NCI-H345 treated with DMSO at 0.1 percent for 48 hours (cell line): ENCODE measurements around the gene IZUMO4.

Source experiments
- DNase-seq: peaks from one replicate; lab custom pipeline; 2025; ENCODE audit not compliant: unreplicated experiment; lab: John Stamatoyannopoulos, UW

The IZUMO4 gene, protein sequence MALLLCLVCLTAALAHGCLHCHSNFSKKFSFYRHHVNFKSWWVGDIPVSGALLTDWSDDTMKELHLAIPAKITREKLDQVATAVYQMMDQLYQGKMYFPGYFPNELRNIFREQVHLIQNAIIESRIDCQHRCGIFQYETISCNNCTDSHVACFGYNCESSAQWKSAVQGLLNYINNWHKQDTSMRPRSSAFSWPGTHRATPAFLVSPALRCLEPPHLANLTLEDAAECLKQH

DNA sequence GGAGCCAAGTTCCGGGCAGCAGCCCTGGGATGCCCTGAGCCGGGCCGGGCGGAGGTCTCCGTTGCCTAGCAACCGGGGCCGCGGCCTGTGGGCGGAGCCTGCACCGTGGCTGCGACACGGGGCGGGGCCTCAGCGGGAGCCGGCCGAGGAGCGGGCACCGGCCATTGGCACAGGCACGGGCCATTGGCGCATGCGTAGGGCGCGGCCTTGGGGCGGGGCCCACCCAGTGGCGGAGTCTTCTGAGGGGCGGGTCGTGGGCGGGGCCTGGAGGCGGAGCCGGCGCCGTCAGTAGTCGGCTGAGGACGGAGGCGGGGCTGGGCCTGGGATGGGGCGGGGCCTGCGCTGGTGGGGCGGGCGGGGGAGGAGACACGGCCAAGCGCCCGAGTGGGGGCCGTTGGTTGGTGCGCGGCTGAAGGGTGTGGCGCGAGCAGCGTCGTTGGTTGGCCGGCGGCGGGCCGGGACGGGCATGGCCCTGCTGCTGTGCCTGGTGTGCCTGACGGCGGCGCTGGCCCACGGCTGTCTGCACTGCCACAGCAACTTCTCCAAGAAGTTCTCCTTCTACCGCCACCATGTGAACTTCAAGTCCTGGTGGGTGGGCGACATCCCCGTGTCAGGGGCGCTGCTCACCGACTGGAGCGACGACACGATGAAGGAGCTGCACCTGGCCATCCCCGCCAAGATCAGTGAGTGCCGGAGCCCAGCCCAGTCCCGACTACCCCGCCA lies at the start of gene IZUMO4:
TSS of gene IZUMO4 (plus strand) at position 436 of the 723 bp plus-strand sequence. CDS start at position 467, 31 bp downstream.
- peak; percentile 99 for DNase-seq

DNA sequence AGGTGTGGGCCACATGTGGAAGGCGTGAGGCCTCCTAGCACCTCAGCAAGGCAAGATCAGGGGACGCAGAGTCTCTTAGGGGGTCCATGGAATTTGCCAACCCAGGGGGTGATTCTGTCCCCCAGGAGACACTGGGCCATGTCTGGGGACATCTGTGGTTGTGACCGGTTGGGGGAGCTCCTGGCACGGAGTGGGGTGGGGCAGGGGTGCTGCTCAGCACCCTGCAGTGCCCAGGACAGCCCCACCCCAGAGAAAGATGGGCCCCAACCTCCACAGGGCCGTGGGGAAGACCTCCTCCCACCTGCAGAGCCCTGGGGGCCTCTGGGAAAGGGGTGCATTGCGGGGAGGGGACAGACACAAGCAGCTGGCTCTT lies 49.7 kb upstream of the IZUMO4 start:
- DNase-seq = no peak

DNA sequence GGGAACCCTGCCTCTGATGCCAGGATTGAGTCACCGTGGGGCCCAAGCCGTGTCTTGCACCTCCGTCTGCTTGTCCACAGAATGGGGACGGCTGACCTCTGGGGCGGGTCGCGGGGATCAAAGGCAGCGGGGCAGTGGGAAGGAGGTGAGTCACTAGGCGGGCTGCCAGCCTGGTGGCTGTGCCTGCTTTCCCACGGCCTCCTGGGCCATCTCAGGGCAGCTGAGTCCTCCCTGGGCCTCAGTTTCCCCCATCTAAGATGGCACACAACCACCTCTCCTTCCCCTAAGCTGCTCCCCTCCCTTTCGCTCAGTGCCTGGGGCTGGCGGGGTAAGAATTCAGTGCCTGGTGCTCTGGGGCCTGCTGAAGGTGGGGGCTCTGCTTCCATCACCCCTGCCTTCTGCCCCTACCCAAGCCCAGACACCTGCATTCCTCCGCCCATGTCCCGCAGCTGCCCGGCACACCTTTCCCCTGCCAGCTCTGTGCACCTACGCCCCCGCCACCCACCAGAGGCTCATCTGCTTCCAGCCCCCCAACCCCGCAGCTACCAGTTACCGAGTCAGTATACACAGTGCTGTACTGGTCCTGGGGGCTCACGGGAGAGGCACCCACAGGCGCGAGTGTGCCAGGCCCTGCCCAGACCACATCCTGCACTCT lies 49.1 kb upstream of the IZUMO4 start:
- no peak for DNase-seq

DNA sequence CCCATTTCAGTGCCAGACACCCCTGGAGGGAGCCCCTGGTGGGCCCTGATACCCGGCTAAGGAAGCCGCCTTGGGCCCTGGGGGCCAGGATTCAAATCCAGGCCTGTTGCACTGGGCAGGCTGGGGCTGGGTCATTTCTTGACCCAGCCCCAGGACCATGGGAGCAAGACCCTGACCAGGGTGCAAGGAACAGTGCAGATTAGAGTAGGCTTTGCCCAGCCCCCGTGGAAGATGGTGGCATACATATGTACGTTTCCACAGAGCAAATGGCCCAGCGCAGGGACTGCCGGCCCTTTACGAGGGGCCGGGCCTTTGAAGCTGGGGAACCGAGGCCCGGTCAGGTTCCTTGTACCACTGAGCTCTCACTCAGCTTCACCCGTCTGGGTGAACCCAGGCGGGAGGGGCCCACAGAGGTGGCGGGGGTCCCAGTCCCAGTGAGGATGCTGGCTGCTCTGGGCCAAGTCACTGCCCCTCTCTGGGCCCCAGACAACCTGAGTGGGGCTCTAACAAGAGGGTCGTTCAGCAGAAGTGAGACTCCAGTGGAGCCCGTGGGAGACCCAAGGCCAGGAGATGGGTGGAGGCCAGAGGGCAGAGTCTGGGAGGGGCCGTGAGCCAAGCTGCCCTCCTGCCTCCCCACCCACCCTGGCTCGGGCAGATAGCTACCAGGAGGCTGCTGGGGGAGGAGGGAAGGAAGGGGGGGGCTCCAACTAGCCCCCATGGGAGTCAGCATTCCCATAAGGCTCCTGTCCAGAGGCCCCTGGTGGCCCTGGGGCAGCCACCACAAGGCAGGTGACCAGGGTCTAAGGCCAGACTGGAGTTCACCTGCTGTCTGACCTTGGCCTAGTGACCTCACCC lies 48.4 kb upstream of the IZUMO4 start:
- no peak for DNase-seq

DNA sequence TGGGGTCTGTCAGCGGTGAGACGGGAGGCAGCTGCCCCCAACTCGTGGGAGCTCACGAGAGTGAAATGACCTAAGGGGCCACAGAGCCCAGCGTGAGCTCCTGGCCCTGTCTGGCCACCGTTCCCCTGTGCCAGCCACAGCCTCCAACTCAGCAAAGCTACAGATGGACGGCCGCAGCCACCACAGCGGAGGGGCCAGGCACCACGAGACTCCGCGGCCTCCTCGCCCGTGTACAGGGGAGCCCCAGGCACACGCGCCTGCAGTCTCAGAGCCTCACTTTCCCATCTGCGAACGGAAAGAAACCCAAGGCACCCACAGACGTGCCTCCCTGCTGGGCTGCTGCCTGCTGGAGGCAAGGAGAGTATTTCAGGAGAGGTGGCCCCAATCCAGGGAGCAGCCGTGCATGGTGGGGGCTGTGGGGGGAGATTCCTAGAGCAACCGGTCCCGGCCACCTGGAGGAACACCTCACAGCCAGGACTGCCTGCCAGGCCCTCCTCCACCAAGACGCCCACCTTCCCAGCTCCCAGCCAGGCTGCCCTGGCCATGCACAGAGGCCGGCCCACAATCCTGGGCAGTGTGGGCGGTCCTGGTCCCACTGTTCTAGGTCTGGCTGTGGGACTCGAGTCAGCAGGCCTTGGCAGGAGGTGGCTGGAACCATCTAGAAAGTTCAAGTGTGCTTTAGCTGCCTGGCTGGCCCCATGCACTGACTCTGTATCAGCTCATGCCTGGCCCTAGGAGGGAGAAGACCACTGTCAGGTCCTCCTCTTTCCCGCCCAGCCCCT lies 47.6 kb upstream of the IZUMO4 start:
- no peak for DNase-seq

DNA sequence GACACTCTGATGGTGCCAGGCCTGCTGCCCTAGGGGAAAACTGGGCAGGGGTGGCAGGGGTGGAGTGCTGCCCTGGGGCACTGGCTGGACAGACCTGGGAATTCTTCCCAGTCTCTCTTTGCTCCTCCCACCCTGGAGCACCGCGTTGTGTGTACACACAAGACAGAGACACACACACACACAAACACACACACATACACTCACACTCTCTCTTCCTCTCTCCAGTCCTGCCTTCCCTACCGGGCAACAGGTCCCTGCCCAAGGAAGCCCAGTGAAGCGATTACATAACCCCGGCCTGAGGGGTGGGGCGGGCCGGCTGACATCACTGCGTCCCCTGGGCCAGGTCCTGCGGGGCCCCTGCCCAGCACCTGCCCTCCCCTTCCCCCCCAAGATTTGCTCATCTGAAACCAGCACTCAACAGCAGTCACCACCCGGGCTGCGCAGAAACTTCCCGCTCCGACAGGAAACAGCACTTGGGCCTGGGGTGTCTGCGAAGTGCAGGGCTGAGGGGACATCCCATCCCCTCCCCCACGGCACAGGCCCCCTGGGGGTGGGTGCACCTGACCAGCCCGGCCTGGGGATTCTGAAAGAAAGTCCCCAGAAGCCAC lies 46.9 kb upstream of the IZUMO4 start:
- no peak for DNase-seq

DNA sequence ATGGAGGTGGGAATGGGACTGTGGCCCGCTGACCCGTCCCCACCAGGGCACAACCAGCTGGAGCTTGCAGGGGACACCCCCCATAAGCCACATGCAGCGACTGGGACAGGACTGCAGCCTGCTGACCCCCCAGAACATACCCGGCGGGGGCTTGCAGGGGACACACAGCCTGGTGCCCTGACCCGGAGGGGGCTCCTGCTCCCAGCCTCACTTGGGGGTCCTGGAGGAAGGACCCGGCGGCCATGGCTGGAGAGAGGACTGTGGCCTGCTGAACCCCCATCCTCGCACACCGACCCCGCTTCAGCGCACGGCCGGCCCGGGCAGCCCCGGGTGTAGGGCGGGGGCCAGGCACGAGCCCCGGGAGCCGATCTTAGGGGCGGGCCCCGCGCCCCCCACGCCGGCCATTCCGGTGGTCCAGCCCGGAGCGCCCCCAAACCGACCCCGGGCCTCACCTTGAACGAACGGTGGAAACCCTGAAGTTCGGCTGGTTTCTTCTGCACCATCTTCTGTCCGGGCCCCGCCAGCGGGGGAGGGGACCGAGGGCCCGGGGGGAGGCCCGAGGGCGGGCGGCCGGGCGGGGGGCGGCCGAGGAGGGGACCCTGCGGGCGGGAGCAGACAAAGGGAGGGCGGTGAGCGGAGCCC lies 46.2 kb upstream of the IZUMO4 start:
- DNase-seq = no peak

DNA sequence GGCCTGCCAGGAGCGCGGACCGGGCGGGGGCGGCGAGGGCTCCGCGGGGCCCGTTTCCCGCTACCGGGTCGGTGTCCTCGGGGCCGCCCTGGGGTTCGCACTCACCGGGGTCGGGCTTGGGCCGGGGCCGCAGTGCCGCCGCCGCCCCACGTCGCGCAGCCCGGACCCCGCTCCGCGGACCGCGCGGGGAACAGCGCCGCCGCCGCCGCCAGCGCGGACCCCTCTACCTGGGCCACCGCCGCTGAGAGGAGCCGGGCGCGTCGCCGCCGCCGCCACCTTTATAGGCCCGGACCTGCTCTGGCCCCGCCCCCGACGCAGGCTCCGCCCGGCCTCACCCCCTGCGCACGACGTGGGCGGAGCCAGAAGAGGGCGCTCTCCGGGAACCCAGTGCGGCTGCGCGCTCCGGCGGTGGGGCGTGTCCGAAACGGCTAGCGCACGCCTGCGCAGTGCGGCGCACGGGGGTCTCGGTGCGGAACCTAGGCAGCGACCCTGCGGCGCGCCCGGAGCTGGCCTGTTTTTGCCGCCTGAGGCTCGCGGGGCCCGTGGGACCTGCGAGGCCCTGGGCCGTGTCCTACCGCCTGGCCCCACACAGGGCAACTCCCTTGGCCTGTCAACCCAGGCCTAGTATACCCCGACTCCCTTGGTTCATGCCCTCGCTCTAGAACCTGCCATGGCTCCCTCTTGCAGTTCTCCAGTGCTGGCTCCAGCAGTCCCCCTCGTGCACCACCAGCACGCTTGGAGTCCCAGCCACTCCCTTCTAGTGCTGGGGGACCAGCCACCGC lies 45.5 kb upstream of the IZUMO4 start, which contains the start of gene MKNK2:
TSS of gene MKNK2 (minus strand) at position 254 of the 782 bp plus-strand sequence. CDS start 393 bp downstream, outside the sequence.
- DNase-seq = peak; percentile 71

DNA sequence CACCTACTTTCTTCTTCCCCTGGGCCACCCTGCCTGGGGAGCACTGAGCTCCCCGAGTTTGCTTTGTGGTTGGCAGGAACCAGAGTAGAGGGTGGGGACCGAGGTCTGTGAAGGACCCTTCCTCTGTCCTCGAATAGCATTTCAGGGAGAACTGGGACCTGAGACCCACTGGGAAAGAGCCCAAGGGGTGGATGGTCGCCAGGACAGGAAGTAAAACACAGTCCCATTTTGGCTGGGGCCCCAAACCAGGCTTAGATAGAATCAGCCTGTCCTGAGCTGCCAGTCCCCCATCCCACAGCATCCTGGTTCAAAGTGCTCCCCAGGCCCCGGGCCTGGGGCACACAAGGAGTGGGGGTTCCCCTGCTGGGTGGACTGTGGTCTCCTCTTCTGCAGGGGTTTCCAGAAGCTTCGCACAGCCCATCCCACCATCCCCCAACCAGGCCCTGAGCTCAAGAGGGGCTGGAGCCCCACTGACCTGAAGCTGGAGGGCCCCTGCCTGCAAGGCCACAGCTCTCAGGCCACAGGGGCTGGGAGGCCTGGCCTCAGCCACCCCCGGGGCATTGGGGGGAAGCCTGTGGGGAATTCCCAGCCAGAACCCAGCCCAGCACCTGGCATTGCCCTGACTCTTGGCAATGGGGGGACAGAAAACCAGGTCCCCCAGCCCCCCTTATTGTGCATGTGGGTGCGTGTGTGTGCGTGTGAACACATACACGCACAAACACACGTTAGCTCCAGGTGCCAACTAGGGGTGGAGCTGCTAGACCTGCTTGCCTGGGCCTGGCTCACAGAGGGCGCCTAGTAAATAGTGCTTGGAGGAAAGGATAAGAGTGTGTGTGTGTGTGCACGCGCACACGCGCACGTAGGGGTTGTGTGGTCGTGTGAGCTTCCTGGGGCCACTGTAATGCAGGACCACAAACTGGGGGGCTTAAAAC lies 44.7 kb upstream of the IZUMO4 start:
- no peak for DNase-seq

DNA sequence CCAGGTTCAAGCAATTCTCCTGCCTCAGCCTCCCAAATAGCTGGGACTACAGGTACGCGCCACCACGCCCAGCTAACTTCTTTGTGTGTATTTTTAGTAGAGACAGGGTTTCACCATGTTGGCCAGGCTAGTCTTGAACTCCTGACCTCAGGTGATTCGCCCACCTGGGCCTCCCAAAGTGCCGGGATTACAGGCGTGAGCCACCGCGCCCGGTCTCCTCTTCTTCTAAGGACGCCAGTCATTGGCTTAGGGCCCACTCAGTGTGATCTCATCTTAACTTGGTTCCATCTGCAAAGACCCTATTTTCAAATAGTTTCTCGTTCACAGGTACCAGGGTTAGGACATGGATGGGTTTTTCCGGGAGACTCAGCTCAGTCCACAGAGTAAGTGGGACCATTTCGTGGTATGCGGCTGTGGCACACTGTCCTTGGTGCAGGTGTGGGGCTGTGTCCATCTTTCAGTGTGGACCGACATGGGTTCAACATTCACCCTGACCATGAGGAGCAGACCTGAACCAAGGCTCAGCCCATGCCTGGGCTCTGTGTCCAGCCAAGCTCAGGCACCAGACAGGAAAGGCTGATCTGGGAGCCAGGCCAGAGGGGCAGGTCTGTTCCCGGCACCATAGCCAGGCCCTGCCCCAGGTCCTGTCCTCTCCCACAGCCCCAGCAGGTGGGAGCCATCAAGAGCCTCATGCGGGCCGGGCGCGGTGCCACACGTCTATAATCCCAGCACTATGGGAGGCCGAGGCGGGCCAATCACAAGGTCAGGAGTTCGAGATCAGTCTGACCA lies 42.9 kb upstream of the IZUMO4 start:
- DNase-seq = no peak

DNA sequence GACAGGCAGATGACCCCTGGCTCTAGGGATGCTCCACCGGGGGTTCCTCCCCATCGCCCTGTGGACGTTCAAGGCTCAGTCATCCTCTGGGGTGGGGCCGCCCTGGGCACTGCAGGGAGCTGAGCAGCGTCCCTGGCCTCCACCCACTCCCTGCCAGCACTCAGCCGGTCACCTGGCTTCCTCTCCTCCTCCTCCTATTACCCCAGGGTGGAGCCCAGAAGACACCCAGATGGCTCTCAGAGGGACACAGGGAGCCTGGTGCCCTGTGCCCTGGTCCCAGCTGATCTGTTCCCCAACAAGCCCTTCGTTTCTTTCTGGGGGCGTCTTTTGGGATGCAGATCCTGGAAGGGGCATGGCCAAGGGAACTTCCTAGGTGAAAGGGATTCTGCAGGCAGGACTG lies 42.0 kb upstream of the IZUMO4 start:
- DNase-seq = no peak

DNA sequence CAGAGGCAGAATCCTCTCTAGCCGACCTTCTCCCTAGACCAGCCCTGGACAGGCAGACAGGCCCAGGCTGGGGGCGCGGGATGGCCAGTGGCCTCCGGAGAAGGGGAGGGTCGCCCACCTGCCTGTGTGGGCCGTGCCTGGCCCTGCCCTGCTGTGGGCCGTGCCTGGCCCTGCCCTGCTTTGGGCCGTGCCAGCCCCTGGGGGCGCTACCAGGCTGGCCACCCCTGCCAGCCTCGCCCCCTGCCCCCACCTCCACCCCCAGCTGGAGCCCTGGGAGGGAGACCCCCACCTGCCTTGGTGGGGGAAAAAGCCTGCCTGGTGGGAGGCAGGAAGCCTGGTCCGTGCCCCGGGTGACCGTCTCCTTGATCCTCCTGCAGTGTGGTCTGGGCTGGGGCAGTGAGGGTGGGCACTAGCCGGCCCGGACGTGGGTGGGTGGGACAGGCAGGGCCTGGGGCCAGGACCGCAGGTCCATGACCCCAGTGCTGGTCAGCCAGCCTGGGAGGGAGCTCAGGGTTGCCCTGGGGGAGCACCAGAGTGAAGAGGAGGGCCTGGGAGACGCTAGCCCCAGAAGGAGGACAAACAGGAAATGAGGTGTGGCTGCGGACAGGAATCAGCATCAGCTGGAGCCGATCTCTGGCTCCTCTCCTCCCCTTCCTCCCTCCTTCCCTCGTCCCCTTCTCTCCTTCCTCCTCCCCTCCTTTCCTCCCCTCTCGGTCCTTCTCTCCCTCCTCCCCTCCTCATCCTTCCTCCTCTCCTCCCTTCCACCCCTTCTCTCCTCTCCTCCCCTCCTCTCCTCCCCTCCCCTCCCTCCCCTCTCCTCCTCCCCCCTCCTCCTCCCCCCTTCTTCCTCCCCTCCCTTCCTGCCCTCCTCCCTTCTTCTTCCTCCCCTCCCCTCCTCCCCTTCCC lies 40.5 kb upstream of the IZUMO4 start:
- no peak for DNase-seq

DNA sequence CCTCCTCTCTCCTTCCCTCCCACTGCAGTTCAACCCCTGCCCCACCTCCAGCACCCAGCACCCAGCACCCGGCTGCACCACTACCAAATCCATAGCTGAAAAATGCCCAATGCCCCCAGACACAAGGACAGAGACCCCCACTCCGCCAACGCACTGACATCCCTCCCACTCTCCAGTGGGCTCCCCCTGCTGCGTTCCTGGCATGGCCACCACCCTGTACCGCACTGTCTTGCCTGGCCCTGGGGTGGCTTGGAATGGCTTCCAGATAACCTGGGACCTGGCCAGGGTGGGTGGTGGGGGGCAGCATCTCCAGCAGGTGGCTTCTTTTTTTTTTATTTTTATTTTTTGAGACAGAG lies 39.9 kb upstream of the IZUMO4 start:
- DNase-seq = no peak

DNA sequence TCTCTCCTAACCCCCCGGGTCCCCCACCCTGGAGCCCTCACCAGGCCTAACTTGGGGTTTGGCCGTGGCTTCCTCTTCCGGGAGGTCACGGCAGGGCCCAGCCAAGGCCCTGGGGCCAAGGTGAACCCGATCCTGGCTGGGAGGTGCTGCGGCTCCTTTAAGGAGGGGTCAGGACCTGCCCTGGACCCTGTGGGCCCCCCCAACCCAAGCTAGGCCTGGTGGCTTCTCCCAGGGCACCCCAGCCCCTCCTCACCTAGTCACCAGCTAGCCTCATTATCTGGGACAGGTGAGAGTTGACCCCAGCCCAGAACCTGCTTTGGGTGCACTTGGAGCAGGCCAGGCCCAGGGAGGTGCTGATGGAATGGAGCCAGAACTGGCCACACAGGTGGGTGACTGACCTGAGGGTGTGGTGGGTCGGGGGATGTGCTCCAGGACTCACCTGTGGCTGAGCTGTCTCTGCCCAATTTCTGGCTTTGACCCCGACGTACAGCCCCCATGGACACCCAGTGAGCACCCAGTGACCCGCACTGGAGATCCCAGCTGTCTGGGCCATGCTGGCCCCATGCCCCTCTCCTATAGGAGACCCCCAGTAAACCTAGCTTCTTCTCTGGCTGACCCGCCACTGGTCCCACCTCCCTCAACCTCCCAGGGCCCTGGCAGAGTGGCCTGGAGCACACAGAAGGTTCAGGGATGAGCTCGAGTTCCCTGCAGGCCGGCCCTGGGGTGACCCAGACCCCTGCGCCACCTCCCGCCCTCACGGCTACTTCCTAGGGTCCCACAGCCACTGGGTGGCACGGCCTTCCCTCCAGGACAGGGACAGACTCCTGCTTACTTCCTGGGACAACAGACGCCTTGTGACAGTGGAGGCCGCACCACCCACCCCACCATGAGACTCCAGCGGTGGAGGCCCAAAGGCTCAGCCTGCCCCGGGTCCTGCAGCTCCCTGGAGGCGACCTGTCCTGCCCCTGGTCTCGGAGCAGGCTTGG lies 38.9 kb upstream of the IZUMO4 start:
- DNase-seq = no peak
